Transverse colon (tissue), 4 donors: Measurements from ENCODE around the gene GJD4.

ENCODE experiments used
- EP300 ChIP-seq: sonication (generic); formaldehyde crosslinking; IDR thresholded peaks from one replicate; pipeline ENCODE4 v1.6.1; 2017; ENCODE audit warnings: antibody characterized with exemption, low read depth
- POLR2A ChIP-seq: fragments of 450-650 bp; IDR thresholded peaks from one replicate; pipeline ENCODE4 v1.6.1; 2016; ENCODE audit warnings: antibody characterized with exemption, mild to moderate bottlenecking, moderate library complexity
- POLR2AphosphoS5 ChIP-seq, 3 donors: sonication (generic); formaldehyde crosslinking; IDR thresholded peaks; one replicate each; pipeline ENCODE4 v1.6.1; 2016; ENCODE audit warnings: antibody characterized with exemption in 3 of 3
- TF ChIP-seq, protein P1 (sequence below), 5 experiments: fragments of 200-600 bp in 3 of 5; fragments of 450-650 bp in 2 of 5; sonication (generic) in 3 of 5; IDR thresholded peaks; 1 replicate in 2 of 5; 2 replicates in 3 of 5; pipeline ENCODE4 v1.5.1; 2016 to 2017; ENCODE audit warnings: antibody characterized with exemption in 5 of 5, inconsistent platforms in 3 of 5, mild to moderate bottlenecking in 2 of 5, moderate library complexity in 1 of 5

DNA sequence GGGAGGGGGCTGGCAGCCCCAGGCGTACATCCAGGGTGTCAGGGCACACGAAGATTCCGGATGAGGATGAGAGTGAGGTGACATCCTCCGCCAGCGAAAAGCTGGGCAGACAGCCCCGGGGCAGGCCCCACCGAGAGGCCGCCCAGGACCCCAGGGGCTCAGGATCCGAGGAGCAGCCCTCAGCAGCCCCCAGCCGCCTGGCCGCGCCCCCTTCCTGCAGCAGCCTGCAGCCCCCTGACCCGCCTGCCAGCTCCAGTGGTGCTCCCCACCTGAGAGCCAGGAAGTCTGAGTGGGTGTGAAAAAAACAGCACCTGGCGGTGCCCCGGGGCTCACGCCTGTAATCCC, 3.2 kb downstream of the GJD4 start:
- TF ChIP-seq POLR2AphosphoS5 (IDR thresholded peaks at IDR 0.05), result no peak
- TF ChIP-seq, protein P1, sequence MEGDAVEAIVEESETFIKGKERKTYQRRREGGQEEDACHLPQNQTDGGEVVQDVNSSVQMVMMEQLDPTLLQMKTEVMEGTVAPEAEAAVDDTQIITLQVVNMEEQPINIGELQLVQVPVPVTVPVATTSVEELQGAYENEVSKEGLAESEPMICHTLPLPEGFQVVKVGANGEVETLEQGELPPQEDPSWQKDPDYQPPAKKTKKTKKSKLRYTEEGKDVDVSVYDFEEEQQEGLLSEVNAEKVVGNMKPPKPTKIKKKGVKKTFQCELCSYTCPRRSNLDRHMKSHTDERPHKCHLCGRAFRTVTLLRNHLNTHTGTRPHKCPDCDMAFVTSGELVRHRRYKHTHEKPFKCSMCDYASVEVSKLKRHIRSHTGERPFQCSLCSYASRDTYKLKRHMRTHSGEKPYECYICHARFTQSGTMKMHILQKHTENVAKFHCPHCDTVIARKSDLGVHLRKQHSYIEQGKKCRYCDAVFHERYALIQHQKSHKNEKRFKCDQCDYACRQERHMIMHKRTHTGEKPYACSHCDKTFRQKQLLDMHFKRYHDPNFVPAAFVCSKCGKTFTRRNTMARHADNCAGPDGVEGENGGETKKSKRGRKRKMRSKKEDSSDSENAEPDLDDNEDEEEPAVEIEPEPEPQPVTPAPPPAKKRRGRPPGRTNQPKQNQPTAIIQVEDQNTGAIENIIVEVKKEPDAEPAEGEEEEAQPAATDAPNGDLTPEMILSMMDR (IDR thresholded peaks at IDR 0.05), result no peak
- TF ChIP-seq EP300, result no peak
- TF ChIP-seq POLR2A, result no peak
